Activated CD8-positive, alpha-beta memory T cell treated with anti-CD3 and anti-CD28 coated beads, Interleukin-2, amount 50 U/mL, for 1 hour (primary cell): ENCODE results near the gene ORC3.
"Not testable (repeated sequence)": the region's sequence is repeated elsewhere in the genome, so short reads cannot be mapped to it uniquely, and the experiment has no call there.

Source experiments
- DNase-seq: peaks from one replicate; pipeline ENCODE4 v3.0.0-alpha.2; 2020; ENCODE audit errors: extremely low read depth

The ORC3 gene

DNA sequence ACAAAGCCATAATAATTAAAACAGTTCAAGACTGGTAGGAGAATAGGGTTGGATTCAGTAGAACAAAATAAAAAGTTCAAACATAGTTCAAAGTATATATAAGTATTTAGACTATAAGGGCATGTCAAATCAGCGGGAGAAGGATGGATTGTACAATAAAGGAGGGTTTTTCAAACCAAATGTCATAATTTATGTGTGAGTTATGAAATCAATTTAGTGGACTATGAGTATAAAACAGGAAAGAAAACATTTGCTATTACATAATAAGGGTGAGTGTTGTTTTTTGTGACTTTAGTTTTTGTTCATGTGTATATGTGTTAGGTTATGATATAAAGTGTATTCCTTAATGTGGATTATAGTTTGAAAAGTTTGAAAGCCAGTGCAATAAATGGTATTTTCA lies 10.6 kb downstream of the ORC3 start:
- DNase-seq = no peak

- DNase-seq = no peak
These were observed 16.3 kb downstream of the ORC3 start for GRCh38 chr6:87606199-87606598.

DNA sequence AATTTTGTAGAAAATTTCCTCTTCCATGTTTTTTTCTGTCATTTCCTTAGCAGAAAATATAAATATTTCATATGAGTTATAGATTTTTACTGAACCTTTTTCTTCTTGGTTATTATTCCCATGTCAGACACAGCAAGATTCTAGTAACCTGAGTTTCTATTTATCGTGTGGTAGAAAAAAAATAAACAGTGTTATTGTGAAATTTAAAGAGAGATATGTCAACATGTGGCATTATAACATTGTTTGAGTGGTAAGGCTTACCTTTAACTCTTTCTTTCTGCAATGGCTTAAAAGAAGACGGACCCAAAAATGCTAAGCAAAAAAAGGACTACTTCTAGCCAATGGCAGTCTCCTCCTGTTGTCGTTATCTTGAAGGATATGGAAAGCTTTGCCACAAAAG lies 18.9 kb downstream of the ORC3 start:
- no peak for DNase-seq

- DNase-seq = not testable (repeated sequence)
These were observed 23.1 kb downstream of the ORC3 start for GRCh38 chr6:87613018-87613417.

- DNase-seq = no peak
These were observed 27.5 kb downstream of the ORC3 start for GRCh38 chr6:87617405-87617804.

DNA sequence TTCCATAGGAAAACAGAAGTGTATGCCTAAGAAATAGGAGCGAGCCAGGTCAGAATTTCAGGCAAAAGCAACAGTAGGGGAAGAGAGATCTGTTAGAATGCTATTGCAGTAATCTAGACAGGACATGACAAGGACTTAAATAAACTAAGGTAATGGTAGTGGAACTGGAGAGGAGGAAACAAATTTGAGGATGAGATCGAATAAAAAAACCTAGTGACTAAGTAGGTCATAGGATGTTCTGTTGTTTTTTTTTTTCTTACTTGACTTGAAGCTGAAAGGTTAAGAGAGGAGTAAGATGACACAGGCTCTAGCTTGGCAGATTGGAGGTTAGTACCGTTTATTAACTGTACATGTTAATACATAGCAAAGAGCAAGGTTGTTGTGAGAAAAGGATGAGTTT lies 28.6 kb downstream of the ORC3 start:
- no peak for DNase-seq

- no peak for DNase-seq
These were observed 33.3 kb downstream of the ORC3 start for GRCh38 chr6:87623248-87623647.

- DNase-seq = no peak
These were observed 38.5 kb downstream of the ORC3 start for GRCh38 chr6:87628424-87628823.

- DNase-seq = no peak
These were observed 38.9 kb downstream of the ORC3 start for GRCh38 chr6:87628881-87629280.

DNA sequence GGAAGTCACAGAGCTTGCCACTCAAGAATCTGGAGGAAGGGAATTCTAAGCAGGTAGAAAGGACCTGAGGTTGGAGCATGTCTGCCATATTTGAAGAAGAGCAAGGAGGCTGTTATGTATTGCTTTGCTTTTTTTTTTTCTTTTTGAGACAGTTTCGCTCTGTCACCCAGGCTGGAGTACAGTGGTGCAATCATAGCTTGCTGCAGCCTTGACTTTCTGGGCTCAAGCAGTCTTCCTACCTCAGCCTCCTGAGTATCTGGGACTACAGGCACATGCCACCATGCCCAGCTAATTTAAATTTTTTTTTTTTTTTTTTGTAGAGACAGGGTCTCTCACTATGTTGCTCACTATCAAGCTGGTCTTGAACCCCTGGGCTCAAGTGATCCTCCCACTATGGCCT lies 40.8 kb downstream of the ORC3 start:
- no peak for DNase-seq

GRCh38 chr6:87633851-87634250 lies 43.9 kb downstream of the ORC3 start:
- DNase-seq = no peak

- no peak for DNase-seq
These were observed 46.4 kb downstream of the ORC3 start for GRCh38 chr6:87636315-87636714.

- no peak for DNase-seq
These were observed 47.2 kb downstream of the ORC3 start for GRCh38 chr6:87637106-87637505.

- no peak for DNase-seq
These were observed 49.4 kb downstream of the ORC3 start for GRCh38 chr6:87639373-87639772.

DNA sequence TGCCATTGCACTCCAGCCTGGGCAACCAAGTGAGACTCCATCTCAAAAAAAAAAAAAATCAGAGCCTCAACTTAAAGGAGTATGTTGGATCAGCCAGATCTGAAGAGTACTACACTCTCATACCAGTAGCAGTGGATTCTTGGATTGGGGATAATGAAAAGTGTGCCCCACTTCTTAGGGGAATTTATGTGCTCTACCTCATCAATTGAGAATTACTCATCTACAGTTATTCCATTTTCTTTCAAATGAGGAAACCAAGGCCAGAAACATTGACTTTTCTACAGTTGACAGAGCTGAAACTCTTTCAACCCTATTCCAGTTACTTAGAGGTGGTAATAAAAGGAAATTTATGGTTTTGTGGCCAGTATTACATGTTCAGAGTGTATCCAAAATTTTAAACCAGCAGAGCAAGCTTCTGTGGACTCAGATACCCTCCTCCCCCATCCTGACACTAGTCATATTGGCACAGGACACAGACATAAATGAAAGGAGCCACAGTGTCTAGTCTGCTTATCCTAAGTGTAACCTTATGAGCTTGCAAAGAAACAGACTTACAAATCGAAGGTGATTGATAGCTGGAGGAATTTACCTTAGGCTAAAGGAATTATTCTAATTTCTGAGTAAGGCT lies 51.2 kb downstream of the ORC3 start:
- DNase-seq = no peak

DNA sequence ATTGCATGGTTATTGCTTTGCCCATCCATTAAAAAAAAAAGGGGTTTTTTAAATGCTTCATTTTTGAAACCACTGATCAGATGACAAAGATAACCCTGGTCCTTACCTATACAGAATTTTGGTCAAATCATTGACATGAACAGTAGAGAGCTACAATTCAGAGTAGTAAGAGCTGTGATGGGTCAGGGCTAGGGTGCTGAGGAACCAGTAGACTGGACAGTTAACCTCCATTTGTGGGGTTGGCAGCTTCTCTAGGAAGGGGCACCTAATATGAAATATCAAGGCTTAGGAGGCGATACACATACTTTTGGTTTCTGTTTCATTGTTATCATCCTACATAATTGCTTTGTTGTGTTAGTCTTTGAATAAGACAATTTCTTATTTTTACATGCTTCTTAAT lies 55.1 kb downstream of the ORC3 start:
- no peak for DNase-seq

GRCh38 chr6:87653074-87653962 lies 63.4 kb downstream of the ORC3 start:
- DNase-seq = no peak

GRCh38 chr6:87654122-87654521 lies 64.2 kb downstream of the ORC3 start:
- DNase-seq = no peak

DNA sequence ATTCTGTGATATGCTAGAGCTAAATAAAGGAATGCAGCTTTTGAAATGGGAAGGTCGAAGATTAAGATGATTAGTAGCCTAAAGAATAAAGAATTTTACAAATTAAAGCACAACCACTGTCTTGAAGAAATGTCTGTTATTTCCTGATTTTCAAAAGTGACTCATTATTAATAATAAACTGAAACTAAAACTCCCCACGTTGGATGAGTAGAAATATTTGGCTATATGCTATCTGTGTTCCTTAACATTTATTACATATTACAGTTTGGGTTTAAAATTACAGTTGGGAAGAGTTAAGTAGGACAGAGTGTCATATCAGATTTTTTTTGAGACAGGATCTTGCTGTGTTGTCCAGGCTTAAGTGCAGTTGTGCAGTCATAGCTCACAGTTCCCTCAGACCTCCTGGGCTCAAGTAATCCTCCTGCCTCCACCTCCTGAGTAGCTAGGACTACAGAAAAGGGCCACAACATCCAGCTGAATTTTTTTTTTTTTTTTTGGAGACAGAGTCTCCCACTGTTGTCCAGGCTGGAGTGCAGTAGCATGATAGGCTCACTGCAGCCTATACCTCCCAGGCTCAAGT lies 65.0 kb downstream of the ORC3 start:
- DNase-seq = no peak

DNA sequence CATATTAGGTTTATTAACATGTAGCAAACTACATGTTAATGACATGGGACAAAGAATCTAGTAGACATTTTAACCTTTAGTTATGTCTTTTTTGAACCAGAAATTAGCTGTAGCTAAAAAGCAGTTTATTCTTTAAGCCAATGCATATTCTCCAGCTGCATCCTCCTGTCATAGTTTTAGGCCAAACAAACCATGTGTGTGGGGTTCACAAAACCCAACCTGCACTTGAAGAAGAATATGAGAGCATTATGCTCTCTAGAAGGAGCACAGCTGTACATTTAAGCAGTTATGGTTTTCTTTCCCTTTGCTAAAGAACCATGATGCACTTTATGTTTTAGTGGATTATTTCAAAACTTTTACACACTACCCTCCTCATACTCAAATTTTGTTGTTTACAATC lies 65.9 kb downstream of the ORC3 start:
- no peak for DNase-seq

DNA sequence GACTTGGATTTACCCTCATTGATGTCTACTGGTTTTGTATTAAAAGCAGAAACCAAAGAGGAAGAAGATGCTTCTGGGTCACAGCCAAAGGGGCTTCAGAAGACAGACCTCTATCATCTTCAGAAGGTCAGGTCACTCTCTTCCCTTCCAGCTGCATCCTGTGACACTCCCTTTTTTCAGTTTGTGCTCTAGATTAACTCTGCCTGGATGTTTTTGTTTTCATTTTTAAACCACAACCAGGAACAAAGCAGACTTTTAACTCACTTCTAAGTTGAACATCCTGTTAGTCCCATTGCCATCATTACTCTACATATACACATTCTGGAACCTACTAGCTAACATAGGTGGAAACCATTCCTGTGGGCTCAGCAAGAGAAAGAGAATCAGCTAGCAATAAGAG lies 66.9 kb downstream of the ORC3 start:
- DNase-seq = no peak

DNA sequence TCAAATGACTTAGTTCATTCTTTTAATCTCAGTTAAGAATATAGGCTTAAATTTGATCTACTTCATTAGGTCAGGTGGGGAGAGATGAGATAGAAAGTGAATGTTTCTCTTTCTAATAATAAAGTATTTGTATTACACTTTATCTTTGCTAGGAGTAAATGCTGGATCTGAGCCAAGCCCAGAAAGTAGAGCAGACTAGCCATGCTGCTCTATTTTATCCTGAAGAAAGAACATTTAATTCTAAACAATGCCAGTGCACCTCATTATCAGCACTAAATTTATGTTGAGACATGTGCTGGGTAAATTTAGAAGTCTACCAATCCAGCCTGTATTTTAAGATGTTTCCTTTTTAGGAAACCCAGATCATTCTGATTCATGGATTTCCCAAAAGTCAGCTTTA lies 68.6 kb downstream of the ORC3 start:
- DNase-seq = no peak
